Measurements from ENCODE around the gene LIPC. TPM values are rescaled to one million over a fixed set of nuclear protein-coding genes. Genes with fewer than 3 reads are reported as not detected.

Gene LIPC
- total and polyA plus RNA-seq, 9 of the 15 experiments (the other 6 are each of a cell fraction or from before 2014, with no cell fraction given): 0.07 to 0.41 (median 0.11) TPM; not detected in 2

- TF ChIP-seq RBM25 (IDR thresholded peaks at IDR 0.05; ENCODE audit: low read depth, low read length, severe bottlenecking) (peak; percentile 49), ZNF507 (tag; conservative IDR thresholded peaks at IDR 0.05) (peak; percentile 95)
Measured at GRCh38 chr15:58583171-58583908, 151.5 kb downstream of the LIPC start (continued).

DNA sequence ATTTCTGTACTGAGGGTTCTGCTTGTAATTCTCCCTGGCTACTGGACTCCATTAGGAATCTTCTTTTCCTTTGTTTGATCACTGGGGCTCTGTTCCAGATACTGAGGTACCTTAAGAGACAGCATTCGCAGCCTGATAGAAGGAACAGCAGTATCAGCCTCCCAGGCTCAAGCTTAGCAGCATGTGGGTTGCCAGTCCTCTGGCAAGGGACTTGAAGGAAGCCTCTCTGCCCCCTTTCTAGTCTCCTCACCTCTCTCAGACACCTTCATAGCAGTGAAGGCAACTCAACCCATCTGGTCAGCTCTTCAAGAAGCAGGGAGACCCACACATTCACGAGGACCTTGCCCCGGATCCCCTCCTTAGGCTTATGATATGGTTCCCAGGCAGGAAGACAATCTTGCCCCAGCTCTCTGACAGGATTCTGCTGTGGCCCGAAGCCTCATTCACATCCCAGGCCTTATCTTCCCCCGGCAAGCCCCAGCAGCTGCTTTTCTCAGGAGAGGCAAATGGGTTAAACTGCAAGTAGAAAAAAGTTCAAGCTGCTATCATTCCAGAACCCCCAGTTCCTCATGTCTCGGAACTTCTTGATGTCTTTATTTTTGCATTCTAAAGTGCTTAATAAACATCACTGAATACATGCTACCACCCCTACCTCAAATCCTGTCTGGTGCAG is 153.1 kb downstream of the LIPC start:
- 5% methylated on average over 6 of the region's 6 CpGs for WGBS (ENCODE audit: insufficient coverage, low coverage, missing lambda C conversion rate)
- TF ChIP-seq STAT5A (IDR thresholded peaks at IDR 0.05; ENCODE audit: borderline replicate concordance, low read length) (no peak), NCOR1 (IDR thresholded peaks at IDR 0.05) (peak; percentile 16; the same call in 1 of the 2 replicates), SIRT6 (IDR thresholded peaks at IDR 0.05; ENCODE audit: low read depth, low read length) (no peak), TARDBP (IDR thresholded peaks at IDR 0.05) (no peak), TCF3 (CRISPR knock-in tag; IDR thresholded peaks at IDR 0.05) (peak; percentile 71), RCOR1 (IDR thresholded peaks at IDR 0.05; ENCODE audit: borderline replicate concordance in 1 of 2, low read depth in 2 of 2, low read length in 2 of 2) (no peak), NFIC (IDR thresholded peaks at IDR 0.05) (no peak), CBFA2T3 (IDR thresholded peaks at IDR 0.05) (peak; percentile 64), TFAP4 (CRISPR knock-in tag; IDR thresholded peaks at IDR 0.05; ENCODE audit: borderline replicate concordance) (peak; percentile 52), RAD21 (CRISPR knock-in tag; conservative IDR thresholded peaks at IDR 0.05 in 1 of 2, IDR thresholded peaks at IDR 0.05 in 1 of 2) (peak in 1 of 2 experiments; percentile 22; a peak in 1 of 4 replicates), ZNF592 (IDR thresholded peaks at IDR 0.05) (peak; percentile 10; the same call in 1 of the 2 replicates), ARID1B (IDR thresholded peaks at IDR 0.05) (peak; percentile 56)

More for the DNA sequence above, 153.1 kb downstream of the LIPC start:
- Histone ChIP-seq H3K27me3 (ENCODE audit: control insufficient read depth in 2 of 2, insufficient read depth in 2 of 2, low read length in 2 of 2) (no peaks in the 10 kb centered on the region), H3K4me2 (ENCODE audit: insufficient read depth, low read length) (peak overlapping the region; percentile 63), H3K9me3 (replicated peaks; ENCODE audit: control insufficient read depth, insufficient read depth, low read depth, low read length) (no peaks in the 10 kb centered on the region; the same call in 1 of the 2 replicates), H3K9ac (ENCODE audit: insufficient read depth in 1 of 2, low read depth in 2 of 2, low read length in 2 of 2) (peak overlapping the region; percentile 40 to 69; a peak in 3 of 4 replicates), H3K4me1 (replicated peaks in 1 of 2; ENCODE audit: control insufficient read depth in 2 of 2, insufficient read depth in 2 of 2, low read length in 2 of 2) (peaks cover 14 to 23% of the 10 kb centered on the region in 2 experiments; a peak in 4 of 5 replicates), H2AFZ (ENCODE audit: low read depth, low read length) (peak overlapping the region; percentile 94), H3K27ac (ENCODE audit: extremely low read depth, low read depth, low read length) (peak overlapping the region; percentile 57; the same call in 2 of the 3 replicates), H3K79me2 (ENCODE audit: control insufficient read depth, insufficient read depth, low read length) (no peaks in the 10 kb centered on the region), H3K4me3 (no peak overlapping the region), H3K9me1 (ENCODE audit: control insufficient read depth, insufficient read depth, low read length) (no peaks in the 10 kb centered on the region), H3K36me3 (ENCODE audit: control insufficient read depth, insufficient read depth, low read length) (no peaks in the 10 kb centered on the region), H4K20me1 (replicated peaks; ENCODE audit: control insufficient read depth, insufficient read depth, low read length) (no peaks in the 10 kb centered on the region)
- intact Hi-C loops (cut with micrococcal nuclease) (no loop called here), in situ Hi-C loops (cut with MboI) (no loop called here)
- CTCF ChIA-PET (ENCODE audit: low intra/inter-chr PET ratio): no interaction called here
- ATAC-seq: peak; percentile 81
- peak in 3 of 4 experiments; percentile 15 to 80 (median 69) for DNase-seq (ENCODE audit: extremely low read depth in 1 of 4, low spot score in 3 of 4)
- BruUV-seq (replicated peaks): no TSS peak
- peak; percentile 82 for FAIRE-seq
- POLR2A ChIA-PET: interaction anchor here (0.6 to 3.9 kb wide), 4 partner anchors 11 to 25 kb away, joined by 3 to 21 read pairs (median 3); no protein-coding TSS in a partner anchor
